GM13976 (cell line): ENCODE data around the gene TMEM201.

Experiments
- DNase-seq: peaks from one replicate; pipeline ENCODE4 v3.0.0; 2012; ENCODE audit warnings: low spot score
- in situ Hi-C: fragments of 300-500 bp; cut with MboI; formaldehyde crosslinking; loops from one replicate; pipeline ENCODE4 v1.12.0; 2022; ENCODE audit warnings: low sequenced_read_pairs, mixed read lengths, inconsistent platforms; ENCODE audit not compliant: unreplicated experiment
- TF ChIP-seq, protein P1 (sequence below): IDR thresholded peaks from 2 replicates; pipeline ENCODE4 v1.5.1; 2012; ENCODE audit warnings: borderline replicate concordance, mild to moderate bottlenecking; ENCODE audit not compliant: insufficient read depth; ENCODE audit errors: extremely low read depth, missing control alignments, control extremely low read depth

Gene TMEM201

DNA sequence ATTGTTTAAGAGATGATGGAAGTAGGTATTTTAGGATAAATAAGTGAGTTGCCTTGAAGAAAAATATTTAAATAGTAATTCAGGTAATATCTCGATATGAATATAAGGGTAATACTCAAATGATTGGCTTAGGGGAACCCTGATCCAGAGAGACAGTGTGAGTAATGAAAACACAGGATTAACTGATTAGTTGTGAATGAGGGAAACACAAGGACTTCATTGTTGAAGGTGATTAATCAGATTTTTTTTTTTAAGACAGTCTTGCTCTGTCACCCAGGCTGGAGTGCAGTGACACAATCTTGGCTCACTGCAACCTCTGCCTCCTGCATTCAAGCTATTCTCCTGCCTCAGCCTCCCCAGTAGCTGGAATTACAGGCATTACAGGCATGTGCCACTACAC lies 36.7 kb upstream of the TMEM201 start:
- no peak for DNase-seq
- in situ Hi-C loops, result no loop called here
- TF ChIP-seq, protein P1, sequence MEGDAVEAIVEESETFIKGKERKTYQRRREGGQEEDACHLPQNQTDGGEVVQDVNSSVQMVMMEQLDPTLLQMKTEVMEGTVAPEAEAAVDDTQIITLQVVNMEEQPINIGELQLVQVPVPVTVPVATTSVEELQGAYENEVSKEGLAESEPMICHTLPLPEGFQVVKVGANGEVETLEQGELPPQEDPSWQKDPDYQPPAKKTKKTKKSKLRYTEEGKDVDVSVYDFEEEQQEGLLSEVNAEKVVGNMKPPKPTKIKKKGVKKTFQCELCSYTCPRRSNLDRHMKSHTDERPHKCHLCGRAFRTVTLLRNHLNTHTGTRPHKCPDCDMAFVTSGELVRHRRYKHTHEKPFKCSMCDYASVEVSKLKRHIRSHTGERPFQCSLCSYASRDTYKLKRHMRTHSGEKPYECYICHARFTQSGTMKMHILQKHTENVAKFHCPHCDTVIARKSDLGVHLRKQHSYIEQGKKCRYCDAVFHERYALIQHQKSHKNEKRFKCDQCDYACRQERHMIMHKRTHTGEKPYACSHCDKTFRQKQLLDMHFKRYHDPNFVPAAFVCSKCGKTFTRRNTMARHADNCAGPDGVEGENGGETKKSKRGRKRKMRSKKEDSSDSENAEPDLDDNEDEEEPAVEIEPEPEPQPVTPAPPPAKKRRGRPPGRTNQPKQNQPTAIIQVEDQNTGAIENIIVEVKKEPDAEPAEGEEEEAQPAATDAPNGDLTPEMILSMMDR, result no peak

DNA sequence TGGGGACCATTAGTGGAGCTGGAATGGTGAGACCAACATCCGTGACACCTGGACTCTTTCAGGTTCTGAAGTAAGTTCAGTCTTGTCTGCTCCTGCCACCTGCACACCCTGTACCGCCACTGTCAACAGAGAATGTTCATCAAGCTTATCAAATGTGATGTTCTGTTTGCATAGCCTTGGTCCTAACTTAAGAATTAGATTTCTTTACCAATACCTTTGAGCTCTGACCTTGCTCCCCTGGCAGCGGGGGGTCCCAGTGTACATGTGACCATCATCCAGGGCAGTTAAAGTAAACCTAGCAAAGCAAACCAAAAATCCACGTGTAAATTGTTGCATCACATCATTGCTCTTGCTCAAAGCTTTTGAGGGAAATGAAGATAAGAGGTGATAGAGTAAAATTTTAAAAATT lies 35.0 kb upstream of the TMEM201 start:
- in situ Hi-C loops, result no loop called here
- TF ChIP-seq, protein P1, result no peak

DNA sequence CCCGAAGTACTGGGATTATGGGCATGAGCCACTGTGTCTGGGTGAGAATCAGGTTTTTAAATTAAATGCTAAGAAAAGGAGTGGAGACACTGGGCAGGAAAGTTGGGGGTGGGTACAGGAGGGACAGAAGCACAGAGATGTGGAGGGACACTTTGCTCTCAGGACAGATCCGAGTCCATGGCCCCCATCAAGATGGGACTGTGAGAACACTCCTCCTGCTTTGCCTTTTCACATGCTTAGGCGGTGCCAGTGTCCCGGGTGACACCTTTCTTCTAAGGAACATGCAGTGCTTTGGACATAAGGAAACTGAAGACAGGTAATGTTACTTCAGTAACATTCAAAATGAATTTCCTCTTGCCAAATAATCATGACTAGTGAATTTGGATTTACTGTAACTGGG lies 32.8 kb upstream of the TMEM201 start:
- DNase-seq, result no peak
- TF ChIP-seq, protein P1, result no peak
- in situ Hi-C loops, result no loop called here

More for the DNA sequence above, 35.0 kb upstream of the TMEM201 start:
- no peak for DNase-seq

GRCh38 chr1:9557624-9558023 lies 31.1 kb upstream of the TMEM201 start:
- in situ Hi-C loops, result no loop called here
- TF ChIP-seq, protein P1, result no peak
- DNase-seq, result no peak

DNA sequence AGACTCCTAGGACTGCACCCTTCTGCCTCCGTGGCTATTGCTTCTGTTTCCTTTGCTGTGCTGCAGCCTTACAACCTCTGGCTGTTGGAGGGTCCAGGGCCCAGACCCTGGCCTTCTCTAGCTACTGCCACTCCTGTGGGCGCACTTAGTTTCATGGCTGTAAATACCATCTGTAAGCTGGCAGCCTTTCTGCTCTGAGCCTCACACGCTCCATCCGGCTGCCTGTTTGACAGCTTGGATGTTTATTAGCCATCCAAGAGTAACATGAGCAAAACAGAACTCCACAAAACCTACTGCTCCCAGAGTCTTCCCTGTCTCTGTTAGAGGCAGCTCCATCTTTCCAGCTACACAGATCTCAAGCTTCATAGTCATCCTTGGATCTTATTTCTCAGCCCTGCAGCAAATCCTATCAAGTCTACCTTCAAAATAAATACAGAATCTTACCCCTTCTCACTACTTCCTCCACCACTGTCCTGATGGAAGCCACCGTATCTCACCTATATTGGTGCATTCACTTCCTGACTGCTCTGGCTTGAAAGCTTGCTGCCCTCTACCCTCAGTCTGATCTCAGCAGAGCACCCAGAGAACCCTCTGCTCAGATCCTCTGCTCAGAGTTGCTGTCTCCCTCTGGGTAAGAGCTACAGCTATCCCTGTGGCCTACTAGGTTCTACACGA lies 30.3 kb upstream of the TMEM201 start:
- no peak for DNase-seq
- TF ChIP-seq, protein P1, result no peak
- in situ Hi-C loops, result no loop called here

- in situ Hi-C loops, result no loop called here
- TF ChIP-seq, protein P1, result no peak
- DNase-seq, result no peak
Measured at GRCh38 chr1:9558946-9559545, 29.7 kb upstream of the TMEM201 start.
